GM19239 (cell line): ENCODE data around the gene SYNE1.
A peak's percentile ranks its signal among the peaks of the same experiment; 100 is the strongest.

ENCODE experiments used
- DNase-seq: peaks from one replicate; pipeline ENCODE4 v3.0.0; 2011; ENCODE audit warnings: low spot score; ENCODE audit not compliant: insufficient read length
- FAIRE-seq: peaks from 2 replicates; lab custom pipeline; 2011; peaks lifted over from hg19 to GRCh38; lab: Jason Lieb, UNC

Gene SYNE1

GRCh38 chr6:152267967-152268845 lies 369.0 kb downstream of the SYNE1 start:
- FAIRE-seq: peak; percentile 70
- no peak for DNase-seq

GRCh38 chr6:152265651-152266050 lies 371.5 kb downstream of the SYNE1 start:
- DNase-seq (no peak), FAIRE-seq (no peak)

- FAIRE-seq (no peak), DNase-seq (no peak)
These were observed 373.6 kb downstream of the SYNE1 start for GRCh38 chr6:152263582-152263981.

- no peak for DNase-seq
- FAIRE-seq: no peak
These were observed 376.0 kb downstream of the SYNE1 start for GRCh38 chr6:152261179-152261578.

GRCh38 chr6:152259234-152259633 lies 377.9 kb downstream of the SYNE1 start:
- FAIRE-seq: no peak

GRCh38 chr6:152257581-152257980 lies 379.6 kb downstream of the SYNE1 start:
- FAIRE-seq (no peak), DNase-seq (no peak)

More at GRCh38 chr6:152259234-152259633, 377.9 kb downstream of the SYNE1 start:
- DNase-seq: no peak

GRCh38 chr6:152250127-152250526 lies 387.0 kb downstream of the SYNE1 start:
- FAIRE-seq (no peak), DNase-seq (no peak)

- no peak for DNase-seq
- FAIRE-seq: no peak
These were observed 388.2 kb downstream of the SYNE1 start for GRCh38 chr6:152248980-152249379.

- FAIRE-seq (no peak), DNase-seq (no peak)
These were observed 390.4 kb downstream of the SYNE1 start for GRCh38 chr6:152246554-152247337.

GRCh38 chr6:152244998-152245630 lies 392.0 kb downstream of the SYNE1 start:
- FAIRE-seq: no peak
- DNase-seq: no peak

- FAIRE-seq: no peak
- no peak for DNase-seq
These were observed 396.0 kb downstream of the SYNE1 start for GRCh38 chr6:152241013-152241766.

- no peak for DNase-seq
- no peak for FAIRE-seq
These were observed 396.7 kb downstream of the SYNE1 start for GRCh38 chr6:152240436-152240835.

GRCh38 chr6:152236370-152237097 lies 400.6 kb downstream of the SYNE1 start:
- DNase-seq: no peak
- FAIRE-seq: no peak

- FAIRE-seq (no peak), DNase-seq (no peak)
These were observed 403.4 kb downstream of the SYNE1 start for GRCh38 chr6:152233547-152234320.

- no peak for DNase-seq
- FAIRE-seq: no peak
These were observed 404.5 kb downstream of the SYNE1 start for GRCh38 chr6:152232501-152233151.

- FAIRE-seq (no peak), DNase-seq (no peak)
These were observed 407.8 kb downstream of the SYNE1 start for GRCh38 chr6:152229330-152229729.

GRCh38 chr6:152226119-152226518 lies 411.0 kb downstream of the SYNE1 start:
- no peak for FAIRE-seq
- no peak for DNase-seq

GRCh38 chr6:152225241-152225934 lies 411.8 kb downstream of the SYNE1 start:
- no peak for FAIRE-seq
- no peak for DNase-seq
